ENCODE data around the gene VAPB. TPM values are rescaled to one million over a fixed set of nuclear protein-coding genes. Genes with fewer than 3 reads are reported as not detected.
A peak's percentile ranks its signal among the peaks of the same experiment; 100 is the strongest.
"Not testable (repeated sequence)": the region's sequence is repeated elsewhere in the genome, so short reads cannot be mapped to it uniquely, and the experiment has no call there.

Gene VAPB, protein sequence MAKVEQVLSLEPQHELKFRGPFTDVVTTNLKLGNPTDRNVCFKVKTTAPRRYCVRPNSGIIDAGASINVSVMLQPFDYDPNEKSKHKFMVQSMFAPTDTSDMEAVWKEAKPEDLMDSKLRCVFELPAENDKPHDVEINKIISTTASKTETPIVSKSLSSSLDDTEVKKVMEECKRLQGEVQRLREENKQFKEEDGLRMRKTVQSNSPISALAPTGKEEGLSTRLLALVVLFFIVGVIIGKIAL
- total RNA-seq (ENCODE audit: insufficient read depth, low replicate concordance) = 26.0 TPM

- peak; percentile 98 for DNase-seq (ENCODE audit: low spot score)
Measured at GRCh38 chr20:58388882-58389323, at the start of gene VAPB. Gene VAPB, plus strand, starts transcription at chr20:58389229. Its CDS starts 231 bp downstream, at chr20:58389460.

DNA sequence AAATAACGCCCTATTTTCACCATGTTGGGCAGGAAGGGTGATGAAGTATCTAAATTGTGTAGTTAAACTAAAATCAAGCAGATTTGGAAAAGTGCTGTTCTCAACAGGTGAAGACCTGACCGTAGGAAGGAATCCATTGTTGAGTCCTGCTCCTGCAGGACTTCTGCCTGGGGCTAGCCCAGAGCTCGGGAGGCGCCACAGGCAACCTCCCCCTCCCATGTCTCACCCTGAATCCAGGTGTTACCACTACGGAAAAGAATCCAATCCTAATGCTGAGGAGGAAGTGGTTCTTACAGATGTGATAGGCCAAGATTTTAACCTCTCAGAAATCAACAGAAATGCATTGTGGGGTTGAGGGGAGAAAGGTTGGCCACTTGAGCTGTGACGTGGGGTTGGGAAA, 49.3 kb upstream of the VAPB start:
- no peak for DNase-seq (ENCODE audit: low spot score)

- no peak for DNase-seq (ENCODE audit: low spot score)
Measured at GRCh38 chr20:58340151-58340550, 48.9 kb upstream of the VAPB start.

- DNase-seq (ENCODE audit: low spot score) = no peak
Measured at GRCh38 chr20:58340853-58341252, 48.2 kb upstream of the VAPB start.

DNA sequence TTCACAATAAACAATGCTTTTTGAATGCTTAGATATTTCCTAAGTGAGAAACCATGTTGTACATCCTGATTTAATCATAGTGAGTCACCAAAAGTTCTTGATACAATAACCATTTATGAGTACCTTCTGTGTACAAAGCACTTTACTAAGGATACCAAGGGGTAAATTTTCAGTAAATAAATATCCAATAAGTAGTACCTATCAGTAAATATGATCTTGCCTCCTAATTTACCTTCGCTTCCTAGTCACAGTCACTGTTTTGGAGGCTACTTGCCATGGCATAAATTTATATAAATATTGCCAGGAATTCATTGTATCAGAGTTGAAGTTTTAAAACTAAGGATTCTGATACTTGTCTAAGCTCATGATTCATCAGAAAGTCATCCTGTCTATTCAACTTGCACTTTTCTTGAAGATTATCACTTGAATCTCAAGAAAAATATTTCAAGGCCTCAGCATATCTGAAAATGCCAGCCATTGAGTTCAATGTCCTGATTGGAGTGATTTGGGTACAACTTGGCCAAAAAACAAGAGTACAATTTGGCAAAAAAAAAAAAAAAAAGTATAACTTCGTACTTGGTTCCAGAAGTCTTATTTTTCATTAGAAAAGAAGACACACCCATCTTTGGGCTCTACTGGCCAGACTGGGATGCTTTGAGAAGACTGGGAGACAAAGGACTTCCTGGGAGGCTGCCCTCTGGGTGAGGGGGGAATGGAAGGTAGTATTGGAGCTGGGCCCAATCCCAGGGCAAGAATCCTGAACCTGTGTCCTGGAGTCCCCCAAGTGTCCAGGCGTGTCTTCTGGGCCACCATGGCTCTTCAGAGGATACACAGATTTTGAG, 46.7 kb upstream of the VAPB start:
- no peak for DNase-seq (ENCODE audit: low spot score)

DNA sequence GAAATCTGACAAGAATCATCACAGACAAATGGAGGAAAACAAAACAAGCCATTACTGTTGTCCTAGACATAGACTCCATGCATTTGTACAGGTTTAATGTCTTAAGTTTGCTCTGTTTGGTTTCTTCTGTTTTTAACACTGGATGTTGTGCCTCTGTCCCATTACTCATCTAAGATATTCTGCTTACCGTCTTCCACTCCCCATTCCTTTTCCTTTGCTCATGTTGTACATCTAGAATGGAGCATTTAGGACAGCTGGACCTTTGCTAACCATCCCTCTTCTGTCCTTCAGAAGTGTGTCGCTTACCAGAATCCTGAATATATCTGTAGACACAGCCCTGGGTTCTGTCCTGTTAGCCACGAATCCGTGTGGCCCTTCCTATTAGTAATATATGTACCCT, 44.3 kb upstream of the VAPB start:
- peak; percentile 9 for DNase-seq (ENCODE audit: low spot score)

DNA sequence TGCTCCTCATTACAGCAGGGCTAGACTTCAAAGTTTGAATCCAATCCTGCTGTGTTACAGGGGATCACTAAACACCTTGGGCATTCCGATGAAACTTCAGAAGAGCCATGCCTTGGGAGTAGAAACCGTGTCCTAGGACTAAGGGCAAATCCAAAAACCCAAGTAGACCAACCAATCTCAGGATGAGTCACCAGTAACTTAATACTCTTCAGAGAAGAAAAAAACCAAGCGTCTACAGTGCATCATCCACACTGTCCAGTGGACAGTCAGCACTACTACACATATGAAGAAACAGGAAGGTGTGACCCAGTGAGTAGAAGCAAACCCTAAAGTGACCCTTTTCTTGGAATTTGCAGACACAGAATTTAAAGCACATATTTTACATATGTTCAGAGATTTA, 39.5 kb upstream of the VAPB start:
- peak; percentile 15 for DNase-seq (ENCODE audit: low spot score)

DNA sequence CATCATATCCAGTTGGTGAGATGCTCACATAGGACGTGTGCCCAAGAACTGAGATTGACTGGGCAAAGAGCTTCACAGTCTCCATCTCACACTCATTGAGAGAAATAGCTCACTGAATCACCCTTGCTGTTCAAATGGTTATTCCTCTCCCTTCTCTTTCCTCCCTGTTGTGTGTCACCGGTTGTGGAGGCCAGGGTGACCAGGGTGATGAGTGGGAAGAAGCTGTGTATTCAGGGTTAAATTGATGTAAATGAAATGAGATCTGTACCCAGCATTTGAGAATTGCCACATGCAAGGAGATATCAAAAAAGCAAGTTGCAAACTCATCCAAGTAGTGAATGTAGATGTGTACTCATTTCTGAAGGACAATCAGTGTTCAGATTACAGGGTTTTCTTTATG, 36.6 kb upstream of the VAPB start:
- no peak for DNase-seq (ENCODE audit: low spot score)

DNA sequence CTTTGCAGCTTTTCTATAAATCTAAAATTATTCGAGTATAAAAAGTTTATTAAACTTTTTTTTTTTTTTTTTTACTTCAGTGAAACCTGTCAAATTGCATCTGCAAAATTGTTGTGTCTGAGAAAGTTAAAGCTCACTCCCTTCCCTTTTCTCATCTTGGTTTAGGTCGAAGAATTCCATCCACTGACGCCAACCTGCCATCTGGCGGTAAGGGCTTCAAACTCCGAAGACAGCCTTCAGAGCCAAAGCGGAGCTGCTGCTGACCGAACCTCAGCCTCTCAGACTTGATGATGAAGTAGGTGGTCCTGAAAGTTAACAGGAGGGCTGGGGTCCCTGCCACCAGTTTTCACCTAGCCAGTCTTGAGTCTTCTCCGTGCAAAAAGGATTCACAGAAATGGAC, 29.6 kb upstream of the VAPB start:
- DNase-seq (ENCODE audit: low spot score) = peak; percentile 58

DNA sequence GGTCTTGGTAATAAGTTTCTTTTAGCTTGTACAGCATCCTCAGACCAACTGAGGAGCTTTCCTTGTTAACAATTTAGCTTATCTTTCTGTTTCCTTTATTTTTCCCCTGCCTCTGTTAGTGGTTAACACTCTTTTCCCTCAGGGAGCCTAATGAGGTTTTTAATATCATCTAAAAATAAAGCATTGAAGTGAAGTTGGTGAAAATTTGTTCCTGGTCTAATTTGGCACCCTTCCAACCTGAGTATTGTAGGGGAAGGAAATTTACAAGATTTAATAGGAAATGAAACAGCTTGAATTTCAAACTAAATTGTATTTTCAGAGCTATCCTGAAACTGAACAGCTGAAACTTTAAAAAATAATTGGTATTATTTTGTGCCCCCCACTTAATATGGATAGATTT, 28.1 kb upstream of the VAPB start:
- no peak for DNase-seq (ENCODE audit: low spot score)

- peak; percentile 72 for DNase-seq (ENCODE audit: low spot score)
Measured at GRCh38 chr20:58361481-58362205, 27.4 kb upstream of the VAPB start.

- DNase-seq (ENCODE audit: low spot score) = no peak
Measured at GRCh38 chr20:58362206-58362516, 26.9 kb upstream of the VAPB start.

DNA sequence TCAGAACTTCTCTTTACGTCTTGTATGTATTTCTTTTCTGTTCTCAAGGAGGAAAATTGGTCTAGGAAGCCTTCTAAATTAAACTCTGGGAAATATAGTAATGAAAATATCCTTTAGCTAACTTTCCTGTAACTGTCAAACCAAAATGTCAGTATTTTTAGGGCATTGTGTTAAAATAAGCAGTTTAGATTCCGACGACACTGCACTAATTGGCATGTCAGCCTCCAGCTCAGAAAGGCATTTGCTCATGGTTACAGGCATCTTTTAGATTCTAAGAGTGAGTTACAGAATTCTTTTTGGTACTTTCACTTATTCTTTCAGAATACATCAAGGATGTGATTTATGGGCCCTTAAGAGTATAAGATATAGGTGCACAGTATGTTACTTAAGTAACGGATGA, 26.1 kb upstream of the VAPB start:
- no peak for DNase-seq (ENCODE audit: low spot score)

- peak; percentile 43 for DNase-seq (ENCODE audit: low spot score)
Measured at GRCh38 chr20:58366866-58367265, 22.2 kb upstream of the VAPB start.

GRCh38 chr20:58372806-58373205, 16.2 kb upstream of the VAPB start:
- DNase-seq (ENCODE audit: low spot score) = no peak

DNA sequence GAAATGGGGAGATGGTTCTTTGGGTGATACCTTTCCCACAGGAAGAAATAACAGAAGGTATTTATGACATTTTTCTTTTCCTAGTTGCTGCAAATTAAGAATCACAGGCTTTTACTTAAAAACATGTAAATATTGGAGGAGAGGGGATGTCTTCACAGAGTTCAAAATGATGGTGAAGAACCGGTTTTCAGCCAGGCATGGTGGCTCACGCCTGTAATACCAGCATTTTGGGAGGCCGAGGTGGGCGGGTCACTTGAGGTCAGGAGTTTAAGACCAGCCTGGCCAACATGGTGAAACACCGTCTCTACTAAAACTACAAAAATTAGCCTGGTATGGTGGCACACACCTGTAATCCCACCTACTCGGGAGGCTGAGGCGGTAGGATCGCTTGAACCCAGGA, 15.7 kb upstream of the VAPB start:
- not testable (repeated sequence) for DNase-seq (ENCODE audit: low spot score)

- no peak for DNase-seq (ENCODE audit: low spot score)
Measured at GRCh38 chr20:58374027-58374850, 14.8 kb upstream of the VAPB start.

GRCh38 chr20:58374906-58375758, 13.9 kb upstream of the VAPB start:
- DNase-seq (ENCODE audit: low spot score) = peak; percentile 61

- no peak for DNase-seq (ENCODE audit: low spot score)
Measured at GRCh38 chr20:58375759-58376352, 13.2 kb upstream of the VAPB start.

DNA sequence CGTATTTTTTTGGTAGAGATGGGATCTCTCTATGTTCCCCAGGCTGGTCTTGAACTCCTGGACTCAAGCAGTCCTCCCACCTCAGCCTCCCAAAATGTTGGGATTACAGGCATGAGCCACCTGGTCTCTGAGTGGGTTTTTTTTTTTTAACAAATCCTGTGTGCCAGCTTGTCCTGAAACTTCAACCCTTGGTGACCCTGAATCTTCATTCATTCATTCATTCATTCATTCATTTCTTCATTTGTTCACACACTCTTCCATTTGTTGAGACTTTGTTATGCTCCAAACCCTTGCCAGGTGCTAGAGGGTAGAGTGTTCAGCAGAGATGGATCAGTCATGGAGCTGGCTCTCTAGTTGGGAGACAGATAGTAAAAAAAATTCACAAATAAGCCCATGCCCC, 12.0 kb upstream of the VAPB start:
- DNase-seq (ENCODE audit: low spot score) = no peak
